H1 (cell line): ENCODE results near the gene ARHGAP15. TPM values are rescaled to one million over a fixed set of nuclear protein-coding genes. Genes with fewer than 3 reads are reported as not detected.

Source experiments
- CTCF ChIA-PET: fragments of 300-600 bp; sonication (Branson Sonifier 250); formaldehyde crosslinking; loops from one replicate; lab custom pipeline; 2021; ENCODE audit not compliant: partially characterized antibody; lab: Charles Lee
- POLR2A ChIA-PET: fragments of 300-600 bp; sonication (Branson Sonifier 250); formaldehyde crosslinking; loops from one replicate; lab custom pipeline; 2021; ENCODE audit warnings: inconsistent platforms; ENCODE audit not compliant: partially characterized antibody; lab: Charles Lee
- DNase-seq, 2 experiments: peaks; one replicate each; pipeline versions ENCODE4 v3.0.0 to v3.0.0-alpha.2; 2010 to 2022; ENCODE audit warnings: low spot score in 2 of 2, low read depth in 1 of 2, mixed read lengths in 1 of 2
- FAIRE-seq: peaks from 2 replicates; lab custom pipeline; 2011; peaks lifted over from hg19 to GRCh38; lab: Jason Lieb, UNC
- H2AFZ ChIP-seq: 2 replicates; pipeline ENCODE4 v1.8.1; 2012; ENCODE audit warnings: low read length, inconsistent platforms
- H2AK5ac ChIP-seq: 2 replicates; pipeline ENCODE4 v1.6.1; 2013; ENCODE audit warnings: low read depth, low read length
- H2BK120ac ChIP-seq: replicated peaks from 2 replicates; pipeline ENCODE3; 2013; ENCODE audit warnings: low read depth, low read length, inconsistent platforms
- H2BK12ac ChIP-seq: 2 replicates; pipeline ENCODE4 v1.6.1; 2013; ENCODE audit warnings: low read depth, low read length
- H2BK15ac ChIP-seq: 2 replicates; pipeline ENCODE4 v1.6.1; 2013; ENCODE audit warnings: low read length
- H2BK20ac ChIP-seq: 2 replicates; pipeline ENCODE4 v1.6.1; 2013; ENCODE audit warnings: low read length
- H2BK5ac ChIP-seq: 2 replicates; pipeline ENCODE4 v1.6.1; 2013; ENCODE audit warnings: low read depth, low read length
- H3K14ac ChIP-seq: 2 replicates; pipeline ENCODE4 v1.6.1; 2013; ENCODE audit warnings: inconsistent platforms; ENCODE audit not compliant: insufficient read length
- H3K18ac ChIP-seq: 2 replicates; pipeline ENCODE4 v1.6.1; 2013; ENCODE audit warnings: low read length; ENCODE audit errors: extremely low read depth
- H3K23ac ChIP-seq: 2 replicates; pipeline ENCODE4 v1.6.1; 2013; ENCODE audit warnings: inconsistent platforms; ENCODE audit not compliant: insufficient read length
- H3K23me2 ChIP-seq: 2 replicates; pipeline ENCODE4 v1.6.1; 2013; ENCODE audit warnings: low read depth, low read length
- H3K27ac ChIP-seq: 2 replicates; pipeline ENCODE4 v1.6.1; 2011; ENCODE audit warnings: low read depth, low read length, inconsistent platforms
- H3K27me3 ChIP-seq, 4 experiments: replicated peaks in 1 of 4; 1 replicate in 1 of 4; 2 replicates in 3 of 4; pipeline versions ENCODE4 v1.6.1 to v1.8.1; 2011 to 2013; ENCODE audit warnings: low read length in 3 of 4, mild to moderate bottlenecking in 3 of 4, inconsistent platforms in 2 of 4, mixed read lengths in 2 of 4, moderate library complexity in 1 of 4; ENCODE audit not compliant: control insufficient read depth in 3 of 4, insufficient read depth in 3 of 4; ENCODE audit errors: extremely low read depth in 1 of 4
- H3K36me3 ChIP-seq, 4 experiments: 2 replicates each; pipeline versions ENCODE4 v1.6.1 to v1.8.1; 2011 to 2013; ENCODE audit warnings: mild to moderate bottlenecking in 4 of 4, low read length in 3 of 4, moderate library complexity in 2 of 4, control low read depth in 1 of 4, inconsistent platforms in 1 of 4; ENCODE audit not compliant: insufficient read depth in 4 of 4, control insufficient read depth in 2 of 4
- H3K4ac ChIP-seq: replicated peaks from 2 replicates; pipeline ENCODE3; 2013; ENCODE audit warnings: low read length, low read depth, mixed read lengths, inconsistent platforms; ENCODE audit not compliant: insufficient read length
- H3K4me1 ChIP-seq, 4 experiments: replicated peaks in 1 of 4; 1 replicate in 1 of 4; 2 replicates in 3 of 4; pipeline versions ENCODE4 v1.6.1 to v1.8.1; 2011 to 2013; ENCODE audit warnings: low read length in 3 of 4, inconsistent platforms in 2 of 4, mixed read lengths in 1 of 4; ENCODE audit not compliant: insufficient read depth in 4 of 4, control insufficient read depth in 3 of 4
- H3K4me2 ChIP-seq, 2 experiments: 2 replicates each; pipeline versions ENCODE4 v1.6.1 to v1.8.1; 2011 to 2013; ENCODE audit warnings: low read depth in 2 of 2, low read length in 2 of 2, control low read depth in 1 of 2, inconsistent platforms in 1 of 2, mild to moderate bottlenecking in 1 of 2; ENCODE audit not compliant: insufficient read depth in 1 of 2
- H3K4me3 ChIP-seq, 4 experiments: fragments of 200-600, 300-600 bp in 1 of 4; sonication (generic), shearing (Covaris generic), sonication (Bioruptor Twin) in 1 of 4; 2 replicates each; pipeline versions ENCODE4 v1.5.1 to v1.8.1; 2011 to 2016; ENCODE audit warnings: low read length in 4 of 4, low read depth in 3 of 4, control low read depth in 2 of 4, inconsistent platforms in 2 of 4, mild to moderate bottlenecking in 2 of 4, mixed read lengths in 1 of 4, moderate library complexity in 1 of 4; ENCODE audit not compliant: insufficient read depth in 2 of 4; ENCODE audit errors: extremely low read depth in 1 of 4
- H3K56ac ChIP-seq: replicated peaks from 2 replicates; pipeline ENCODE3; 2013; ENCODE audit warnings: low read depth, mild to moderate bottlenecking, mixed read lengths, low read length, inconsistent platforms; ENCODE audit not compliant: insufficient read length
- H3K79me1 ChIP-seq: 2 replicates; pipeline ENCODE4 v1.6.1; 2013; ENCODE audit warnings: low read depth, low read length, control low read depth
- H3K79me2 ChIP-seq, 2 experiments: 2 replicates each; pipeline versions ENCODE4 v1.6.1 to v1.8.1; 2012 to 2013; ENCODE audit warnings: low read length in 2 of 2, mild to moderate bottlenecking in 2 of 2, inconsistent platforms in 1 of 2; ENCODE audit not compliant: insufficient read depth in 2 of 2, control insufficient read depth in 1 of 2
- H3K9ac ChIP-seq, 4 experiments: replicated peaks in 1 of 4; 1 replicate in 1 of 4; 2 replicates in 3 of 4; pipeline versions ENCODE4 v1.6.1 to v1.8.1; 2011 to 2013; ENCODE audit warnings: low read depth in 3 of 4, low read length in 3 of 4, control low read depth in 2 of 4, mild to moderate bottlenecking in 2 of 4, moderate library complexity in 2 of 4, inconsistent platforms in 1 of 4; ENCODE audit errors: extremely low read depth in 1 of 4
- H3K9me3 ChIP-seq, 2 experiments: 2 replicates each; pipeline versions ENCODE4 v1.6.1 to v1.8.1; 2012 to 2013; ENCODE audit warnings: mild to moderate bottlenecking in 2 of 2, moderate library complexity in 2 of 2, control low read depth in 1 of 2, inconsistent platforms in 1 of 2, low read depth in 1 of 2, low read length in 1 of 2, mixed read lengths in 1 of 2; ENCODE audit not compliant: insufficient read depth in 2 of 2
- H4K20me1 ChIP-seq, 2 experiments: replicated peaks in 1 of 2; 2 replicates each; pipeline versions ENCODE3 to v1.8.1; 2011 to 2013; ENCODE audit warnings: inconsistent platforms in 2 of 2, low read length in 2 of 2, mild to moderate bottlenecking in 1 of 2; ENCODE audit not compliant: insufficient read depth in 2 of 2, control insufficient read depth in 1 of 2
- H4K5ac ChIP-seq: 2 replicates; pipeline ENCODE4 v1.6.1; 2013; ENCODE audit warnings: low read length, low read depth, mixed read lengths, inconsistent platforms; ENCODE audit not compliant: insufficient read length
- H4K8ac ChIP-seq: 2 replicates; pipeline ENCODE4 v1.8.0; 2013; ENCODE audit warnings: mild to moderate bottlenecking, moderate library complexity, low read length, inconsistent platforms; ENCODE audit not compliant: insufficient read depth; ENCODE audit errors: extremely low read depth
- H4K91ac ChIP-seq: replicated peaks from 2 replicates; pipeline ENCODE3; 2013; ENCODE audit warnings: low read length, mixed read lengths, inconsistent platforms; ENCODE audit not compliant: insufficient read length
- EGR1 ChIP-seq: IDR thresholded peaks from 2 replicates; pipeline ENCODE4 v1.6.1; 2011; ENCODE audit warnings: low read depth, low read length, borderline replicate concordance
- POLR2A ChIP-seq, 2 experiments: IDR thresholded peaks; 1 replicate in 1 of 2; 2 replicates in 1 of 2; pipeline ENCODE4 v1.6.1; 2011; ENCODE audit warnings: low read depth in 2 of 2, low read length in 2 of 2, mild to moderate bottlenecking in 2 of 2; ENCODE audit errors: control extremely low read depth in 1 of 2
- SIX5 ChIP-seq: IDR thresholded peaks from 2 replicates; pipeline ENCODE4 v1.6.1; 2011; ENCODE audit warnings: mild to moderate bottlenecking, low read depth, low read length
- WGBS, 2 experiments: shearing (Covaris generic) in 1 of 2; methylation state at CpG; one replicate each; pipeline versions ENCODE4 v1.1.6 to v1.1.7; 2013 to 2015; ENCODE audit warnings: low lambda C conversion rate in 2 of 2, mixed read lengths in 2 of 2, inconsistent platforms in 1 of 2, low coverage in 1 of 2, missing lambda C conversion rate in 1 of 2; ENCODE audit not compliant: insufficient replicate concordance in 2 of 2, insufficient coverage in 1 of 2, insufficient read length in 1 of 2; ENCODE audit errors: extremely low coverage in 1 of 2, missing lambda C conversion rate in 1 of 2; 5-methylcytosine and 5-hydroxymethylcytosine counted together
- polyA plus RNA-seq, 7 experiments: library from polyadenylated mRNA; depleted of rRNA in 3 of 7; stranded (reverse) in 5 of 7; unstranded in 2 of 7; fragments of >200 nt in 5 of 7; fragments of 200-250 nt in 2 of 7; gene quantifications; 1 replicate in 5 of 7; 2 replicates in 1 of 7; 4 replicates in 1 of 7; pipeline versions ENCODE4 v1.2.1 to v1.2.3, GENCODE V29; 2011 to 2013; ENCODE audit warnings: missing spikeins in 2 of 7, mixed read lengths in 2 of 7
- total RNA-seq: library from RNA; stranded (reverse); fragmentation: NEBNext Ultra II Directional; extraction: Animal tissue kit (Norgen Biotek cat#: 25700); gene quantifications from 2 replicates; pipeline ENCODE4 v1.2.1, GENCODE V29; 2021
- TF ChIP-seq, protein P1 (sequence below): IDR thresholded peaks from 2 replicates; pipeline ENCODE4 v1.6.1; 2012; ENCODE audit warnings: inconsistent platforms

Gene ARHGAP15
- total and polyA plus RNA-seq, 2 of the 8 experiments (the other 6 are each of a cell fraction or from before 2014, with no cell fraction given): not detected

DNA sequence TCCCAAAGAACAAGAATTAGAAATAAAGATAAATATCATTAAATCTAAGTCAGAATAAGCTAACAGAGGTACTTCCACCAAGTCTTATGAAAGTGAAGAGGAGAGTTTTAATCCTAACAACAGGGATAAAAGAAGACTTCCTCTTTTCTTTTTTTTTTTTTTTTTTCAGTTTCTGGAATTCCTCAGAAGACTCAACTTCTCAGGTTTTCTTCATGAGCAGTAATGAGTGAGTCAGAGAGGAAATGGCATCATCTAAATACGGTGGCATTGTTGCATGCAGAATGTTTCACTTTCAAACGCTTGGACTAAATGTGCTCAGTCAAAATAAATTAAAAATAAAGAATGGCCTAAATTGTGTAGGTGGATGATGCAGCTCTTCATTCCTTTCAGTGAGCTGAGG lies 45.6 kb upstream of the ARHGAP15 start:
- Histone ChIP-seq H3K4me1 (no peaks in the 10 kb centered on the region), H3K23ac (no peak overlapping the region), H3K4ac (no peak overlapping the region), H4K20me1 (no peaks in the 10 kb centered on the region), H3K79me2 (no peaks in the 10 kb centered on the region), H4K91ac (no peak overlapping the region), H3K18ac (no peak overlapping the region), H3K9me3 (no peaks in the 10 kb centered on the region), H3K27me3 (no peaks in the 10 kb centered on the region), H3K4me3 (no peak overlapping the region), H2BK12ac (no peak overlapping the region), H3K23me2 (no peaks in the 10 kb centered on the region), H4K8ac (no peak overlapping the region), H3K79me1 (no peaks in the 10 kb centered on the region), H2BK20ac (no peak overlapping the region), H2AFZ (no peak overlapping the region), H3K14ac (no peak overlapping the region), H3K56ac (no peak overlapping the region), H3K27ac (no peak overlapping the region), H3K9ac (no peak overlapping the region), H2BK5ac (no peak overlapping the region), H2AK5ac (no peak overlapping the region), H3K36me3 (no peaks in the 10 kb centered on the region), H3K4me2 (no peak overlapping the region), H4K5ac (no peak overlapping the region), H2BK120ac (no peak overlapping the region), H2BK15ac (no peak overlapping the region)
- DNase-seq (no peak), FAIRE-seq (no peak)
- POLR2A ChIA-PET: no interaction called here
- 85% methylated on average over 2 of the region's 2 CpGs; no CpG with 5 or more reads in 1 of the 2 experiments for WGBS, 2 experiments
- no peak for TF ChIP-seq POLR2A (IDR thresholded peaks at IDR 0.05; ENCODE audit: control extremely low read depth in 1 of 2, low read depth in 2 of 2, low read length in 2 of 2)
- TF ChIP-seq, protein P1, sequence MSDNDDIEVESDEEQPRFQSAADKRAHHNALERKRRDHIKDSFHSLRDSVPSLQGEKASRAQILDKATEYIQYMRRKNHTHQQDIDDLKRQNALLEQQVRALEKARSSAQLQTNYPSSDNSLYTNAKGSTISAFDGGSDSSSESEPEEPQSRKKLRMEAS: no peak
- TF ChIP-seq EGR1: no peak
- TF ChIP-seq SIX5: no peak
- CTCF ChIA-PET: interaction anchor here (1.7 kb wide), 1 partner anchor 175 kb away, joined by 4 read pairs; no protein-coding TSS in a partner anchor
